PC-3 (cell line): ENCODE data around the gene ANKHD1.

ENCODE experiments used
- EZH2 ChIP-seq: fragments of 300-600 bp; sonication (generic); IDR thresholded peaks from one replicate; pipeline ENCODE4 v1.6.1; 2017; ENCODE audit warnings: antibody characterized with exemption, mild to moderate bottlenecking, low read length; ENCODE audit not compliant: unreplicated experiment
- EZH2phosphoT487 ChIP-seq: fragments of 300-600 bp; sonication (generic); IDR thresholded peaks from 2 replicates; pipeline ENCODE4 v1.6.1; 2018; ENCODE audit warnings: mild to moderate bottlenecking, antibody characterized with exemption, low read length, borderline replicate concordance
- TF ChIP-seq, protein P1 (sequence below): fragments of 300-600 bp; sonication (generic); conservative IDR thresholded peaks from 2 replicates; pipeline ENCODE4 v1.5.1; 2017; ENCODE audit warnings: antibody characterized with exemption, low read depth, mild to moderate bottlenecking, low read length

DNA sequence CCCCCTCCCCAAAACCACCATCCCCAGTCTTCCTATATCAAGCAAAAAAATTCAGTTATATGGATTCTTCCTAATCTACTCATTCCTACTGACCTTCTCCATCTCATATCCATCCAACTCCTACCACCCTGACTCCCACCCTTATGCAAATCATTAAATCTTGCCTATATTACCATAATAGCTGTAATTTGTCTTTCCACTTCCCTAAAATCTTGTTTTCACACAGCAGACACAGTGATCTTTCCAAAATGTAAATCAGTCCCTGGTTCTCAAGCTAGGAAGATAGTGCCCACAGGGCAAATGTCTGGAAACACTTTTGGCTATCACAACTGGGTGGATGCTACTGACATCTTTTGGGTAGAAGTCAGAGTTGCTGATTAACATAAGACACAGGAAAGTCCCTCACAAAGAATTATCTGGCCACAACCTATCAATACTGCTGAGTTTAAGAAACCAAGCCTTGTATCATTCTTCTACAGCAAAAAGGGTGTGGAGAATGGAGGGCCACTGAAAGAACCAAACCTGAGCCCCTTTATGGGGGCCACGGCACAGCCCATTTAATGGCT lies 154.2 kb downstream of the ANKHD1 start:
- TF ChIP-seq, protein P1, sequence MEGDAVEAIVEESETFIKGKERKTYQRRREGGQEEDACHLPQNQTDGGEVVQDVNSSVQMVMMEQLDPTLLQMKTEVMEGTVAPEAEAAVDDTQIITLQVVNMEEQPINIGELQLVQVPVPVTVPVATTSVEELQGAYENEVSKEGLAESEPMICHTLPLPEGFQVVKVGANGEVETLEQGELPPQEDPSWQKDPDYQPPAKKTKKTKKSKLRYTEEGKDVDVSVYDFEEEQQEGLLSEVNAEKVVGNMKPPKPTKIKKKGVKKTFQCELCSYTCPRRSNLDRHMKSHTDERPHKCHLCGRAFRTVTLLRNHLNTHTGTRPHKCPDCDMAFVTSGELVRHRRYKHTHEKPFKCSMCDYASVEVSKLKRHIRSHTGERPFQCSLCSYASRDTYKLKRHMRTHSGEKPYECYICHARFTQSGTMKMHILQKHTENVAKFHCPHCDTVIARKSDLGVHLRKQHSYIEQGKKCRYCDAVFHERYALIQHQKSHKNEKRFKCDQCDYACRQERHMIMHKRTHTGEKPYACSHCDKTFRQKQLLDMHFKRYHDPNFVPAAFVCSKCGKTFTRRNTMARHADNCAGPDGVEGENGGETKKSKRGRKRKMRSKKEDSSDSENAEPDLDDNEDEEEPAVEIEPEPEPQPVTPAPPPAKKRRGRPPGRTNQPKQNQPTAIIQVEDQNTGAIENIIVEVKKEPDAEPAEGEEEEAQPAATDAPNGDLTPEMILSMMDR: no peak
- TF ChIP-seq EZH2phosphoT487 (no peak), EZH2 (no peak)
